Effector memory CD4-positive, alpha-beta T cell (primary cell): ENCODE measurements around the gene DPEP2.

Experiments used
- DNase-seq, 3 donors: peaks; one replicate each; pipeline ENCODE4 v3.0.0-alpha.2; 2020
- H3K27ac ChIP-seq: 2 replicates; pipeline ENCODE4 v1.7.0; 2013; ENCODE audit warnings: mild to moderate bottlenecking, low read length, moderate library complexity; ENCODE audit not compliant: insufficient read depth, poor library complexity, severe bottlenecking
- H3K27me3 ChIP-seq: replicated peaks from 2 replicates; pipeline ENCODE4 v1.7.0; 2013; ENCODE audit warnings: mild to moderate bottlenecking, low read length; ENCODE audit not compliant: insufficient read depth, control insufficient read depth, poor library complexity, severe bottlenecking
- H3K36me3 ChIP-seq: 2 replicates; pipeline ENCODE4 v1.7.0; 2013; ENCODE audit warnings: mild to moderate bottlenecking, low read length, moderate library complexity; ENCODE audit not compliant: control insufficient read depth, insufficient read depth
- H3K4me1 ChIP-seq: 2 replicates; pipeline ENCODE4 v1.7.0; 2013; ENCODE audit warnings: low read length, mild to moderate bottlenecking; ENCODE audit not compliant: control insufficient read depth, insufficient read depth, poor library complexity, severe bottlenecking
- H3K4me3 ChIP-seq: 2 replicates; pipeline ENCODE4 v1.7.0; 2013; ENCODE audit warnings: low read length, low read depth, mild to moderate bottlenecking; ENCODE audit not compliant: insufficient read depth, poor library complexity, severe bottlenecking
- H3K9me3 ChIP-seq: 2 replicates; pipeline ENCODE4 v1.7.0; 2013; ENCODE audit warnings: mild to moderate bottlenecking, low read length, moderate library complexity; ENCODE audit not compliant: control insufficient read depth

DPEP2 gene

GRCh38 chr16:67966549-67967182, 32.6 kb downstream of the DPEP2 start:
- DNase-seq, result no peak
- peak overlapping the region; percentile 90 for H3K4me3 ChIP-seq
- peaks cover 17% of the 10 kb centered on the region for H3K4me1 ChIP-seq
- H3K9me3 ChIP-seq, result no peaks in the 10 kb centered on the region
- H3K27ac ChIP-seq, result no peak overlapping the region
- no peaks in the 10 kb centered on the region for H3K27me3 ChIP-seq
- peaks cover 1% of the 10 kb centered on the region for H3K36me3 ChIP-seq

DNA sequence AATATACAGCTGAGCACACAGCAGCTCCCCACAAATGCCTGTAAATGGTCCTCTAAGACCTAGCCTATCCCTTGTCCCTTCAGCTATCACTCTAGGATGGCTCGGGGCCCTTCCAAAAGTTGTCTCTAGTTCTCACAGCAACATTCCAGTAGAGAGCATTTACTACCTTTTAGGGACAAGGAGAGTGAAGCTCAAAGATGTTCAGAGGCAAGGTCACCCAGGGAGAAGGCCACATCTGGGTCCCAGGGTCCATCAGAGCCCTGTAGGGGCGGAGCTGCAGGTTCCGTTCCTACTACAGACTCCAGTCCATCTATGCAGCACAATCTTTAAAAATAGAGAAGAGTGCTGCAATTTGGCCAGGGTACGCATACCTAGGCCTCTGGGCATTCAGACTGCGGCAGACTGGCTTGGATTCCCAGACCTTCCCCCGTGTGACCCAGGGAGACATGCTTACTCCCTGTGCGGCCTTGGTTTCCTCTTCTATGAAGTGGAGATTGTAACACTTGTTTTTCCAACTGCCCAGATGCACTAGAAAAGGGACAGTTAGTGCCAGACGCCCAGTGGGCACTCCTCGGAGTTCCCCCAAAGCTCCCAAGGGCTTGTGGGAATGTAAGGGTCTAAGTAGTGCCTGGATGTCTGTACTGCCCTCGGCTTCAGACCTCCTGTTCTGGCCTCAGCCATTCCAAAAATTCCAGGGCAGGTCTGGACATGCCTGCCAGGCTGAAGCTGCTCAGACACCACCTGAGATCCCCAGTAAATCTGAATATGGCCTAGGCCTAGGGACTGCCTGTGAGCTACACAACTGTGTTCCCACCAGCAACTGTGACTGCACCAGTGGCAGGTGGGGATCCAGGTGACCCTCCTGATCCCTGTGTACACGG, 33.4 kb downstream of the DPEP2 start:
- no peaks in the 10 kb centered on the region for H3K9me3 ChIP-seq

DNA sequence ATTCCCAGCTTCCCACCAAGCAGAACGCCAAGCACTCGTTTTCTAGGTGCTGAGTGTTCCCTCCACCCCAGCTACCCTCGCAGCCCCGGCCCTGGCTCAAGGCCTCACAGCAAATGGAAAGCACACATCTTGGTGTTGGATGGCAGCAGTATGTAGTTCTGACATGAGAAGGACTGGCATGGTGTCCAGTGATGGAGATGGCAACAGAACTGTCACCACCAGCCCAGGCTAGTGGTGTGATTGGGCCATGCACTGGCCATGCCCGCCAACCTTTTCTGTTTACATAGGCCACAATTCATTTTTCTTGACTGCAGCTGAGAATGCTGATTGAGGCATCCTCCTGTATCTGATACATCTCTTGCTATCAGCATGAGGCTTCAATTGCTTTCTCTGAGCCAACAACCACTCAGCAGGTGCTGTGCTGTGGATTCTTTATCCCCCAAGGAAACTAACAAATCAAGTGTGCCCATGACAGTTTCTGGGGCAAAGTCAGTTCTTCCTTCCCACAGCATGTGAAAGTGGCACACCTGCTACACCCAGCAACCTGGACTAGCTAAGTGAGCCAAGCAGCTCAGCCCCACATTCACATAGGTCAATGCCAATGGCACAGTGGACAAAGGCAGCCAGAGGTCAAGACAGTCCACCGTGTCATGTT, 34.7 kb downstream of the DPEP2 start:
- H3K4me1 ChIP-seq, result peaks cover 17% of the 10 kb centered on the region
- no peak overlapping the region for H3K27ac ChIP-seq
- peaks cover 7% of the 10 kb centered on the region for H3K36me3 ChIP-seq
- no peak for DNase-seq
- H3K27me3 ChIP-seq, result no peaks in the 10 kb centered on the region
- H3K4me3 ChIP-seq, result no peak overlapping the region
- no peaks in the 10 kb centered on the region for H3K9me3 ChIP-seq

More for the DNA sequence above, 33.4 kb downstream of the DPEP2 start:
- H3K27me3 ChIP-seq, result no peaks in the 10 kb centered on the region
- H3K36me3 ChIP-seq, result peaks cover 7% of the 10 kb centered on the region
- no peak overlapping the region for H3K27ac ChIP-seq
- no peak overlapping the region for H3K4me3 ChIP-seq
- H3K4me1 ChIP-seq, result peaks cover 17% of the 10 kb centered on the region
- no peak for DNase-seq

DNA sequence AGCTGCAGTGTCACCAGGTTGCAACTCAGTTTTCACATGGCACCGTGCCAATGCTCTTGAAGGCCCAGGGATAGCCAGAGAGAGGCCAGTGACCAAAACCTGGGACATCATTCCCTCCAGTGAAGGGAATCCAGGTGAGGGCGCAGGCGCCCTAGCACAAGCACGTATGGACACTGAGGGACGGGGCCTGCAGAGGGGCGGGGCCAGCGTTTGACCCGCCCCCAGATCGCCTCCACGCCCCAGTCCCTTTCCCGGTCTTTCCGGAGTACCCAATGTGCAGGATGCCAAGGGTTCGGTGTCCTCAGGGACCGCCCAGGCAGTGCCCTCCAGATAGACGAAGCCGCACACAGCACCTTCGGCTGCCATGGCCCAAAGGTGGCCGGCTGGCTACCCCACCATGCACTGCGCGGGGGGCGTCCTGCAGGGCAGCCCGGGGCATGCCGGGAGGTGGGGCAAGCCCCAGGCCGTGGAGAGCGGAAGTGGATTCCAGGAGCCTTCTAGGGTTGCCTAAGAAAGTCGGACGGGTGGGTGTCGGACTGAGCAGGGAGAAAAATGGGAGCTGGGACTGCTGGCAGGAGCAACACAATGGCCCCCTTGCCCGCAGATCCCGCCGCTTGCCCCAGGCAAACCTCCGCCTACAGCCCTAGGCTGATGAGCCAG, 35.5 kb downstream of the DPEP2 start:
- H3K27ac ChIP-seq, result no peak overlapping the region

GRCh38 chr16:67963292-67963661, 36.0 kb downstream of the DPEP2 start:
- DNase-seq, result no peak
- peaks cover 14% of the 10 kb centered on the region for H3K4me1 ChIP-seq
- H3K27me3 ChIP-seq, result no peaks in the 10 kb centered on the region
- no peak overlapping the region for H3K4me3 ChIP-seq
- peaks cover 7% of the 10 kb centered on the region for H3K36me3 ChIP-seq
- no peak overlapping the region for H3K27ac ChIP-seq
- no peaks in the 10 kb centered on the region for H3K9me3 ChIP-seq

More for the DNA sequence above, 35.5 kb downstream of the DPEP2 start:
- Histone ChIP-seq H3K9me3 (no peaks in the 10 kb centered on the region), H3K36me3 (peaks cover 7% of the 10 kb centered on the region), H3K4me3 (no peak overlapping the region), H3K4me1 (peaks cover 14% of the 10 kb centered on the region), H3K27me3 (no peaks in the 10 kb centered on the region)
- no peak for DNase-seq

GRCh38 chr16:67962135-67962534, 37.1 kb downstream of the DPEP2 start:
- Histone ChIP-seq H3K4me3 (no peak overlapping the region), H3K36me3 (peaks cover 7% of the 10 kb centered on the region), H3K9me3 (no peaks in the 10 kb centered on the region), H3K27me3 (no peaks in the 10 kb centered on the region), H3K4me1 (peaks cover 4% of the 10 kb centered on the region), H3K27ac (no peak overlapping the region)
- no peak for DNase-seq

DNA sequence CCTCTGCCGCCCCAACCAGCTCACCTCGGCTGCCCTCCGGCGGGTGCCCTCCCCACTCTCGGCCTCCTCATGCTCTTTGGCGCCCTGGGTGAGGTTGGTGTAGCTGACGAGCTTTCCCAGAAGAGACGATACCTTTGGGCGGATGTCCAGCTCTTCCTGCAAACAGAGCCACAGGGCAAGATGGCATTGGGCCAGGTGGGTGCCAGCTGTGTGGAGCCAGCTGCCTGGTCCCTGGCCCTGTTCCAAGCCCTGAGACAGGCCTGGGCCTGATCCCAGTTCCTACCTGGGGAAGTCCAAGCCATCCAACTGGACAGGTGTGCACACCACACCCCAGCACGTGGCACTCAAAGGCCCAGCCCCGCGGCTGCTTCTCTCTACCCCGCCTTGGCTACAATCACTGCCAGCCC, 37.7 kb downstream of the DPEP2 start:
- no peaks in the 10 kb centered on the region for H3K4me1 ChIP-seq
- no peak for DNase-seq

GRCh38 chr16:67959536-67960329, 39.6 kb downstream of the DPEP2 start:
- Histone ChIP-seq H3K4me3 (no peak overlapping the region), H3K27me3 (no peaks in the 10 kb centered on the region), H3K9me3 (no peaks in the 10 kb centered on the region), H3K4me1 (no peaks in the 10 kb centered on the region), H3K27ac (no peak overlapping the region), H3K36me3 (peaks cover 7% of the 10 kb centered on the region)
- no peak for DNase-seq

More for the DNA sequence above, 37.7 kb downstream of the DPEP2 start:
- Histone ChIP-seq H3K27me3 (no peaks in the 10 kb centered on the region), H3K4me3 (no peak overlapping the region), H3K27ac (no peak overlapping the region), H3K9me3 (no peaks in the 10 kb centered on the region), H3K36me3 (peaks cover 7% of the 10 kb centered on the region)

- Histone ChIP-seq H3K4me1 (no peaks in the 10 kb centered on the region), H3K36me3 (peaks cover 12% of the 10 kb centered on the region), H3K4me3 (no peak overlapping the region), H3K27me3 (no peaks in the 10 kb centered on the region), H3K9me3 (no peaks in the 10 kb centered on the region), H3K27ac (no peak overlapping the region)
- no peak for DNase-seq
Measured at GRCh38 chr16:67957622-67958021, 41.7 kb downstream of the DPEP2 start.
